ENCODE measurements around the gene CTXN2. TPM values are rescaled to one million over a fixed set of nuclear protein-coding genes. Genes with fewer than 3 reads are reported as not detected.
A peak's percentile ranks its signal among the peaks of the same experiment; 100 is the strongest.

Gene CTXN2
- total RNA-seq, 1 donor from 2014 or later = not detected

DNA sequence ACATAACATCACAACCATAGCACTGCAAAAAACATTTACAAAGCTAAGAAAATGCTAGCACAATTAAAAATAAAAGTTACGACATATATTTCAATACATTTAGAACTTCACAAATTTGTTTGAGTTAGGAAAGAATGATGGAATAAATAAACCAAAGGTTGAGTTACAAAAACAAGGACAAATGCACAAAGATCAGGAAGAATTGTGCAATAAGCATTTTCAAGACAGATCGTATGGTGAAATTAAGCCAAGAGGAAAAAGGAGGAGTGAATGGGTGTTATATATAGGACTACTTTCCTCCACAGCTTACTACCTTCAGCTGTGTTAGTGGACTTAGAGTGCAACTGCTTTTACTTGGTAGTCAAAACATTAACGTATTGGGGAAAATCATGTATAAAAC is 5.9 kb upstream of the CTXN2 start:
- intact Hi-C loops (cut with DNase I) = no loop called here
- no peak for ATAC-seq
- H3K9me3 ChIP-seq = no peaks in the 10 kb centered on the region
- no peak for DNase-seq
- TF ChIP-seq, protein P1, sequence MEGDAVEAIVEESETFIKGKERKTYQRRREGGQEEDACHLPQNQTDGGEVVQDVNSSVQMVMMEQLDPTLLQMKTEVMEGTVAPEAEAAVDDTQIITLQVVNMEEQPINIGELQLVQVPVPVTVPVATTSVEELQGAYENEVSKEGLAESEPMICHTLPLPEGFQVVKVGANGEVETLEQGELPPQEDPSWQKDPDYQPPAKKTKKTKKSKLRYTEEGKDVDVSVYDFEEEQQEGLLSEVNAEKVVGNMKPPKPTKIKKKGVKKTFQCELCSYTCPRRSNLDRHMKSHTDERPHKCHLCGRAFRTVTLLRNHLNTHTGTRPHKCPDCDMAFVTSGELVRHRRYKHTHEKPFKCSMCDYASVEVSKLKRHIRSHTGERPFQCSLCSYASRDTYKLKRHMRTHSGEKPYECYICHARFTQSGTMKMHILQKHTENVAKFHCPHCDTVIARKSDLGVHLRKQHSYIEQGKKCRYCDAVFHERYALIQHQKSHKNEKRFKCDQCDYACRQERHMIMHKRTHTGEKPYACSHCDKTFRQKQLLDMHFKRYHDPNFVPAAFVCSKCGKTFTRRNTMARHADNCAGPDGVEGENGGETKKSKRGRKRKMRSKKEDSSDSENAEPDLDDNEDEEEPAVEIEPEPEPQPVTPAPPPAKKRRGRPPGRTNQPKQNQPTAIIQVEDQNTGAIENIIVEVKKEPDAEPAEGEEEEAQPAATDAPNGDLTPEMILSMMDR (IDR thresholded peaks at IDR 0.05) = no peak
- no peak overlapping the region for H3K4me3 ChIP-seq
- H3K4me1 ChIP-seq = no peaks in the 10 kb centered on the region
- no peak overlapping the region for H3K27ac ChIP-seq
- H3K36me3 ChIP-seq = no peaks in the 10 kb centered on the region
- no peaks in the 10 kb centered on the region for H3K27me3 ChIP-seq (ENCODE audit: low read depth)

DNA sequence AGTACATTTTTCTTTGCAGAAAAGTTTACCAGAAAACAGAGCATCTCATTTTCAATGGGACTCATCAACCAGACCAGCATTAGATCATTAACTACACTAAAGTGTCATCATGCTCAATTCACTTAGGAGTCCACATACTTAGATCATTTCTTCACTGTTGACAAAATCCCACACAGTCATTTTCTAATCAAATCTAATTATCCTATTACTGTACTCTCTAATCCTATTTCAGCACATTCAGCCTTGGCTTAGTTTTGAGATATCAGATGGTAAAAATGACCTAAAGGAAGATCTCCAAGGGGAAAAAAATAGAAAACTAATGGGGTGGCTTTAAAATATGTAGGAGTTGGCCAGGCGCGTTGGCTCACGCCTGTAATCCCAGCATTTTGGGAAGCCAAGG is 5.2 kb upstream of the CTXN2 start:
- no peaks in the 10 kb centered on the region for H3K9me3 ChIP-seq
- H3K4me1 ChIP-seq = no peaks in the 10 kb centered on the region
- H3K36me3 ChIP-seq = no peaks in the 10 kb centered on the region
- H3K27ac ChIP-seq = no peak overlapping the region
- no peaks in the 10 kb centered on the region for H3K27me3 ChIP-seq (ENCODE audit: low read depth)
- H3K4me3 ChIP-seq = no peak overlapping the region
- ATAC-seq (no peak), DNase-seq (no peak)
- intact Hi-C loops (cut with DNase I) = no loop called here
- TF ChIP-seq, protein P1 (IDR thresholded peaks at IDR 0.05) = no peak

DNA sequence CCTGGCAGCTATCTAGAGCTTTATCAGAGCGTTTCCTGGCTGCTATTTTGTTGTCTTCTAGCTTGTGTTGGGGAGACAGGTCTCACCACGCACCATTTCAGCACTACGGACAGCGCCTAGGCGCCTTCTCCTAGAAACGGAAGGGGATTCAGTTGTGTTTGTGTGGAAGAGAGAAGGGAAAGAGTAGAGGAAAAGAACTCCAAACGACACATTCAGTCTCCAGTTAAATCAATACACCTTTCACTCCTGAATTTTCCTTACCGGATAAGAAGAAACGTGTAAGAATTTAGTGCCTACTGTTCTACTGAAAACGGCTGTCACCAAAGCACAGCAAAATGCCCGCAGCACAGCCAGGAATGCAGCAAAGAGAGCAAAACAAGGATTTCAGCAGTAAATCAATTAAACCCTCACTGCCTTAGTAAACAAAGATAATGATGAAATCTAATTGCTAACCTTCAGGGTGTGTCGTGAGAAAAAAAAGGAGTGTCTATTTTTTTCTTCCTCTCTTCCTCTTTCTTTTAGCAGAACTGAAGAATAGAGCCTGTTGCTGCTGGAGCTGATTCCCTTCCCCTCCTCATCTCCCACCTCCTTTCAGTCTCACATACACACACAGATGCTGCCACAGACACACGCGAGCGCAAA is 412 bp upstream of the CTXN2 start:
- intact Hi-C loops (cut with DNase I) = no loop called here
- TF ChIP-seq, protein P1 (IDR thresholded peaks at IDR 0.05) = no peak
- DNase-seq = peak; percentile 65
- H3K36me3 ChIP-seq = no peaks in the 10 kb centered on the region
- no peaks in the 10 kb centered on the region for H3K9me3 ChIP-seq
- no peaks in the 10 kb centered on the region for H3K27me3 ChIP-seq (ENCODE audit: low read depth)
- H3K4me1 ChIP-seq = no peaks in the 10 kb centered on the region
- H3K4me3 ChIP-seq = no peak overlapping the region
- H3K27ac ChIP-seq = no peak overlapping the region
- ATAC-seq = peak in 1 of 2 donors; percentile 42

DNA sequence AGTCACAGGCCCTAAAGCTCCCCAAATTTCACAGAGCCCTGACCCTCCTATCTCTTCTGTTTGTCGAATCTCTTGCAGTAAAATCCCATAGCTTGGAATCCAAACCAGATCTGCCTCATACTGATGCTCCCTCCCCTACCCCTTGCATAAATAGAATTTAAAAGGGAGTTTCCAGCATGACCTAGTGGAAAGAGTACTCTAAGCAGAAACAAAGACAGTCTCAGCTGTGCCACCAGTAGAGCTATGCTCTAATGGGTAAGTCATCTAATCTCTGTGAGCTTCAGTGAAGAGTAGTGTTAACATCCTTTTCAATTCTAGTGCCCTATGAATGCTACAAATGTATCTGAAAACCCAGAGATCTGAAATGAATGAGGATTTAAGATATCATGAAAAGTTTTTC is 10.6 kb downstream of the CTXN2 start:
- Histone ChIP-seq H3K4me1 (no peaks in the 10 kb centered on the region), H3K27me3 (ENCODE audit: low read depth) (no peaks in the 10 kb centered on the region), H3K36me3 (no peaks in the 10 kb centered on the region), H3K4me3 (no peak overlapping the region), H3K9me3 (no peaks in the 10 kb centered on the region), H3K27ac (no peak overlapping the region)
- ATAC-seq (no peak), DNase-seq (no peak)
- TF ChIP-seq, protein P1 (IDR thresholded peaks at IDR 0.05) = no peak
- intact Hi-C loops (cut with DNase I) = no loop called here

DNA sequence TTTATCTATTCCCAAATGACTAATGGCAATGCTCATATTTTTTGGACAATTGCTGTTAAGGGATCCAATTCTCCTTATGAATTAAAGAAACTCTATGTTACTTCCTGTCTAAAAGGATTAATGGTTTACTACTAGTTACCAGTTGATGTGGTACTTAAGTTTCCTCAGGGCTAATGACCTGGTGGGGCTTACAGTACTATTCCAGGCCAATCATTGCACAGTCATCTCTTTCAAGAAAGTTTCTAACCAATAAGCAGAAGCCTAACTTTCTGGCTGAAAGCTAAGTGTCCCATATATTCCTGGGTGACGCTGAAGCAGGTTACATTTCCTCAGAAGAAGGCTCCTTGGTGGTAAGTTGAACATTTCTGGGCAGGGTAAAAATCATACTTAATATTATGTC is 14.5 kb downstream of the CTXN2 start, which contains the start of gene SLC12A1:
Gene SLC12A1, plus strand, starts transcription at position 322 of the 400 bp plus-strand sequence. CDS start 1,418 bp downstream, outside the sequence.
- ATAC-seq (no peak), DNase-seq (no peak)
- Histone ChIP-seq H3K4me1 (no peaks in the 10 kb centered on the region), H3K27ac (no peak within 1 kb of the TSS), H3K4me3 (no peak within 1 kb of the TSS), H3K36me3 (no peaks in the 10 kb centered on the region), H3K27me3 (ENCODE audit: low read depth) (no peaks in the 10 kb centered on the region), H3K9me3 (no peaks in the 10 kb centered on the region)
- intact Hi-C loops (cut with DNase I) = no loop called here
- TF ChIP-seq, protein P1 (IDR thresholded peaks at IDR 0.05) = no peak
